Retinal pigment epithelial cell (primary cell): Measurements from ENCODE around the gene CHID1.
A peak's percentile ranks its signal among the peaks of the same experiment; 100 is the strongest.

ENCODE experiments used
- DNase-seq: peaks from one replicate; pipeline ENCODE4 v3.0.0-alpha.2; 2010; ENCODE audit warnings: low read depth
- H3K4me3 ChIP-seq: 2 replicates; pipeline ENCODE4 v1.5.1; 2011; ENCODE audit warnings: mild to moderate bottlenecking, low read length, control low read depth, moderate library complexity
- TF ChIP-seq, protein P1 (sequence below): conservative IDR thresholded peaks from 2 replicates; pipeline ENCODE4 v1.5.1; 2011; ENCODE audit warnings: low read depth, low read length, control low read depth, inconsistent platforms

The CHID1 gene

DNA sequence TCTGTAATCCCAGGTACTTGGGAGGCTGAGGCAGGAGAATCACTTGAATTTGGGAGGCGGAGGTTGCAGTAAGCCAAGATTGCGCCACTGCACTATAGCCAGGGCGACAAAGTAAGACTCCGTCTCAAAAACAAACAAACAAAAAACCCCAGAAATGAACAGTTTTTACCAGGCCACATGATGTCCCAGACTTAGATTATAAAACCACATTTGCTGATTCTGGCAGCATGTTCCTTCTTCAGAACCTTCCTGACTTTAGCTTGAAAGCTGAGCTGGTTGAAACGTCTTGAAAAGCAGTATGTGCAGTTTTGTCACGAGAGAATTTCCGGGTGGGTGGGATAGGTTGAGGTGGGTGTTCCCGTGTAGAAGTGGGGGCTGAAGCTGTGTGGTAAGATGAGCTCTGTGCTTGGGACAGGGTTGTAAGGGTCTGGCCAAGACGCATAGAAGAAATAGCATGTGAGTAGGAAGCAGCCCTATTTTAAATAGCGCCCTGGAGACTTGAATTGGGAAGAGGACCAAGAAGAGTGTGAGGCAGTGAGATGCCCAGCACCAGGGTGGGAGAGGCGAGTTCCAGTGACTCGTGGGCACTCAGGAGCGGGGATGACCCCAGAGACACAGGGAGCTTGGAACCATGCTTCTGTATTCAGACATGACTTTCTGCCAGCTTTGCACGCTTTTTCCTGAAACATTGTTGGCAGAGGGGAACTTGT, 22.7 kb upstream of the CHID1 start:
- DNase-seq, result no peak
- TF ChIP-seq, protein P1, sequence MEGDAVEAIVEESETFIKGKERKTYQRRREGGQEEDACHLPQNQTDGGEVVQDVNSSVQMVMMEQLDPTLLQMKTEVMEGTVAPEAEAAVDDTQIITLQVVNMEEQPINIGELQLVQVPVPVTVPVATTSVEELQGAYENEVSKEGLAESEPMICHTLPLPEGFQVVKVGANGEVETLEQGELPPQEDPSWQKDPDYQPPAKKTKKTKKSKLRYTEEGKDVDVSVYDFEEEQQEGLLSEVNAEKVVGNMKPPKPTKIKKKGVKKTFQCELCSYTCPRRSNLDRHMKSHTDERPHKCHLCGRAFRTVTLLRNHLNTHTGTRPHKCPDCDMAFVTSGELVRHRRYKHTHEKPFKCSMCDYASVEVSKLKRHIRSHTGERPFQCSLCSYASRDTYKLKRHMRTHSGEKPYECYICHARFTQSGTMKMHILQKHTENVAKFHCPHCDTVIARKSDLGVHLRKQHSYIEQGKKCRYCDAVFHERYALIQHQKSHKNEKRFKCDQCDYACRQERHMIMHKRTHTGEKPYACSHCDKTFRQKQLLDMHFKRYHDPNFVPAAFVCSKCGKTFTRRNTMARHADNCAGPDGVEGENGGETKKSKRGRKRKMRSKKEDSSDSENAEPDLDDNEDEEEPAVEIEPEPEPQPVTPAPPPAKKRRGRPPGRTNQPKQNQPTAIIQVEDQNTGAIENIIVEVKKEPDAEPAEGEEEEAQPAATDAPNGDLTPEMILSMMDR, result no peak
- no peak overlapping the region for H3K4me3 ChIP-seq

DNA sequence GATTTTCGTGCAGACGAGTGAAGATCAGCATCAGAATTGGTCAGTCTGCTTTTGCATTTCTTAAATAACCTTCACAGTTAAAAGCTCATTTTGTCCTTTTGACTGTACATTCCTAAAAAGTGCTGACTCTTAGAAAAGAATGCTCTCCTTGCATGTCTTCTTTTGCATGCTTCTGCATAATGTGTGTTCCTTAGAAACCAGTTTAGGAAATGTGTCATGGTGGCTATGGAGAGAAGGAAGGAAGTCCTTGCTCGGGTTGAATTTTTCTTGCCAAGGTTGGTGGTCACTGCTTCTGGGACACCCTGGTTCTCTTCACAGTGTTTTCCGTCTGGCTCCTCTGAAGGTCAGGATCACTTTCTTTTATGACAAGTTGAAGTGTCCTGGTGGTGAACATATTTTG, 21.8 kb upstream of the CHID1 start:
- TF ChIP-seq, protein P1, result no peak
- no peak for DNase-seq
- no peak overlapping the region for H3K4me3 ChIP-seq

DNA sequence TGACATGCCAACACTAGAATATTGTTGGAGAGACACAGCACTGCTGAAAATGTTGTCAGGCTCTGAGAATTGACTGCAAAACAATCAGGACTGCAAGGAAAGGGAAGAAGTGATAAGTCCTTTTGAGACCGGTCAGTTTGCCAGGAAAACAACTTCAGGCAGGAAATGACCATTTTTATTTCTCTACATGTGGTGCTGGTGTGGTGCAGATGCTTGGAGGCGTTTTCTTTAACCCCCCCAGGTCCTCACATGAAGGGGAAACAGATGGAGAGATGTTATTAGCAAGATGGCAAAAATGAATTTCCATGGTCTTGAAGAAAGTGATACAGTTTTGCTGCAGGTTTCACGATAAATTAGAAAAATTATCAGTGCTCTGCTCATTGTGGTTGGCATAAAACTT, 20.8 kb upstream of the CHID1 start:
- TF ChIP-seq, protein P1, result no peak

DNA sequence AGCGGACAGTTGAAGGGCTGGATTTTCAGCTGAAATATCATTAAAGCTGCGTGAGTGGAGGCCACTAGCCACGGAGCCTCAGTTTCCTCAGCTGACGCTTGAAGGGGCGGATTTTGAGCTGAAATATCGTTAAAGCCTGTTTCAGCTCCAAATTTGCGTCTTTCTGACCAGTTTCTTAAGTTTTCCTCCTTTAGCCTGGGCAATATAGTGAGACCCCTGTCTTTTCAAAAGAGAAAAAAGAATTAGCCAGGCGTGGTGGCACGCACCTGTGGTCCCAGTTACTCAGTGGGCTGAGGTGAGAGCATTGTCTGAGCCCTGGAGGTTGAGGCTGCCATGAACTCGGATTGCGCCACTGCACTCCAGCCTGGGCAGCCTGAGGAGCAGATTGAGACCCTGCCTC, 18.8 kb upstream of the CHID1 start:
- H3K4me3 ChIP-seq, result no peak overlapping the region
- no peak for DNase-seq
- TF ChIP-seq, protein P1, result no peak

More for the DNA sequence above, 20.8 kb upstream of the CHID1 start:
- no peak overlapping the region for H3K4me3 ChIP-seq
- no peak for DNase-seq

DNA sequence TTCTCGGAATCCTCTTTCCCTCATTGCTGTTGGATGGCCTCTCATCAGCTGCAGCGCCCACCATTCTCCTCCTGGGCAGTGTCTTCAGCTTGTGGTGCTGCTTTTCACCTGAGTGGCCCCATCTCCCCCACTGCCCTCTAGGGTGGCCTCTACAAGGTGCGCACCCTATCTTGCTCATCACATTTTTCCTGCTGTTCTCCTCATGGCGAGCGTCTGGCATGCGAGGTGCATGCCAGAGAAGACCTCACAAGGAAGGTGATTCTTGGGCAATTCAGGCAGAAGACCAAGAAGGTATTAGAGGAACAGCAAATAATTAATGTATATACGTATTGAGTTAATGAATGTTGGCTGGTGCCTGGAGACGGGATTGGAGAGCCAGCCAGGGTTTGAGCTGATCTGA, 18.2 kb upstream of the CHID1 start:
- DNase-seq, result no peak
- TF ChIP-seq, protein P1, result no peak
- H3K4me3 ChIP-seq, result no peak overlapping the region

DNA sequence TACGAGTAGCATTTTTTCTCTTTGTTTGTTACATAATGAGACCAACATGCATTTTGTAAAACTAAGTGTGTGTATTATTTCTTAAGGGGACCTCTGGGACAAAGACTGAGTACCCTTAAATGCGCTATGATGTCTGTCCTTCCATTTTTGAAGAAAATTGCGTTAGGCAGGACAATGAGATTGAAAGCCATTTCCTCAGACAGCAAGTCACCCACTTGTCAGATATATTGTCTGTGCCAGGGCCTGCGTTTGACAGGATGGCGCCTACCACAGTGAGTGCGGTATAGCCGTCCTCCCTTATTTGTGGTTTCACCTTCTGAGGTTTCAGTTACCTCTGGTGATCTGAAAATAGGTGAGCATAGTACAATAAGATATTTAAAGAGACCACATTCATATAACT, 17.3 kb upstream of the CHID1 start:
- no peak for DNase-seq
- TF ChIP-seq, protein P1, result no peak
- no peak overlapping the region for H3K4me3 ChIP-seq

DNA sequence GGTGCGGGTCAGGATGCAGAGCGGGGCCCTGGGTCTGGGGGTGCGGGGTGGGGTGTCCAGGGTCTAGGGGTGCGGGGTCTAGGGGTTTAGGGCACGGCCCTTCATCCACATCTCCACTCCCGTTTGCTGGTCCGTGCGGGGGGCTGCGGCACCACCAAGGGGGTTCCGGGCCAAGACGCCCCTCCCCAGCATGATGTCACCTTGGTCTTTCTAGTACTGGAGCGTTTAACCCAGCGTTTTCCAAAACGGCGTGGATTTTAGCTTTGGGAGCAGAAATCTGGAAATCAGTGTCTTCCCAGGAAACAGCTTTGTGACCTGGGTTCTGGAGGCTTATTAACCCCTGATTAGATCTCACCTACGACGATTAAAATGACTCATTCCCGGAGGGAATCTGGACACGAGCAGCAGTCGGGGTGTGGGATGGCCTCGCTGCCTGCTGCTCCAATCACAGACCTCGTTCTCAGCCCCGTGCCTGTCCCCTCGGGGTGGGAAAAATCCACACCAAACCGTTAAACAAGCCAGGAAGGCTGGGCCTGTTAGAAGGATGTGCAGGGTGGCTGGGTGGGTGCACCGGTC, 15.8 kb upstream of the CHID1 start:
- H3K4me3 ChIP-seq, result peak overlapping the region; percentile 81
- TF ChIP-seq, protein P1, result no peak
- DNase-seq, result peak; percentile 42
